KOPT-K1 (cell line): ENCODE results near the gene C6orf62.
"Not testable (repeated sequence)": the region's sequence is repeated elsewhere in the genome, so short reads cannot be mapped to it uniquely, and the experiment has no call there.

Source experiments
- H3K27ac ChIP-seq: fragments of 200-600 bp; sonication (generic); 2 replicates; pipeline ENCODE4 v1.5.1; 2016; ENCODE audit warnings: antibody characterized with exemption, mild to moderate bottlenecking, low read depth, low read length; ENCODE audit not compliant: poor library complexity, severe bottlenecking
- H3K36me3 ChIP-seq: fragments of 200-600 bp; sonication (generic); 2 replicates; pipeline ENCODE4 v1.5.1; 2017; ENCODE audit warnings: antibody characterized with exemption, mild to moderate bottlenecking, low read length, moderate library complexity; ENCODE audit not compliant: insufficient read depth
- H3K9me3 ChIP-seq: fragments of 200-600 bp; sonication (generic); 2 replicates; pipeline ENCODE4 v1.5.1; 2017; ENCODE audit warnings: antibody characterized with exemption, low read length, mild to moderate bottlenecking; ENCODE audit not compliant: insufficient read depth, poor library complexity, severe bottlenecking

C6orf62 gene

DNA sequence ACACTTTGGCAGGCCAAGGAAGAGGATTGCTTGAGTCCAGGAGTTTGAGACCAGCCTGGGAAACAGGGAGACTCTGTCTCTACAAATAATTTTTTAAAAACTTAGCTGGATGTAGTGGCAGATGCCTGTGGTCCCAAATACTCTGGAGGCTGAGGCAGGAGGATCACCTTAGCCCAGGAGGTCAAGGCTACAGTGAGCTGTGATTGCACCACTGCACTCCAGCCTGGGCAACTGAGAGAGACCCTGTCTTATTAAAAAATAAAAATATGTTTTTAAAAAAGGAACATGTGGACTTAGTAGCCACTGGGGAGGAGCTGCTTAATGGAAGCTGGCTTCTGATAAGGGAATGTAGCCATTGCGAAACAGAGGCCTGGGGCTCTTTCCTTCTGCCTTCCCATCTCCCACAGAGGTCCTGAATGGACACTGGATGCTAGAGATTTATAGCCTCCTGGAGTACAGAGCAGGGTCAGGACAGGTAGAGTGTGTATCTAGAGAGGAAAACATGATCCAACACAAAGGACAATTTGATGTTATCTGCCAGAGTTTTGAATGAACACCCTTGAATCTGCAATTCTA lies 34.1 kb upstream of the C6orf62 start:
- Histone ChIP-seq H3K36me3 (no peaks in the 10 kb centered on the region), H3K9me3 (peaks cover 7% of the 10 kb centered on the region), H3K27ac (no peak overlapping the region)

DNA sequence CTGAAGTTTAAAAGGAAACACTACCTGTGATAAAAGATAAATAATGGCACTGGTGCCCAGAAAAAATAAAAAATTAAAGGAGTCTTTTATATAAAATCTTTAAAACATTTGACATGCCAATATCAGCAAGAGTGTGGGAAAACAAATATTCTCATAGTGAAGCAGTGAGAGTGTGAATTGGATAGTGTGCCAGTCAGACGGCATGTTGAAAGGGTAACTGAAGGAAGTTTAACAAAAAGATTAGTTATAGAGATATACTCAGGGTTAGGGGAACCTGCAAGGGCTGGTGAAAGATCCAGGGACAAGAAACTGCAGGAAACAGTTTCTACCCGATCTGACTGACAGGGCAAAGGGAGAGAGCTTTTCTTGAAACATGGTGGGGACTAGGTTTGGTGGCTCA lies 33.5 kb upstream of the C6orf62 start:
- peaks cover 7% of the 10 kb centered on the region for H3K9me3 ChIP-seq

DNA sequence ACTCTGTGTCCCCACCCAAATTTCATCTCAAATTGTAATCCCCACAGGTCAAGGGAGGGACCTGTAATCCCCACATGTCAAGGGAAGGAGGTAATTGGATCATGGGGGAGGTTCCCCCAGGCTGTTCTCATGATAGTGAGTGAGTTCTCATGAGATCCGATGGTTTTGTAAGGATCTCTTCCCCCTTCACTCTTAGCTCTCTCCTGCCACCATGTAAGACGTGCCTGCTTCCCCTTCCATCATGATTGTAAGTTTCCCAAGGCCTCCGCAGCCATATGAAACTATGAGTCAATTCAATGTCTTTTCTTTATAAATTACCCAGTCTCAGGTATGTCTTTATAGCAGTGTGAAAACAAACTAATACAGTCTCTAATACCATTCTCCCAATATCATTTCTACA lies 31.9 kb upstream of the C6orf62 start:
- H3K36me3 ChIP-seq, H3K27ac ChIP-seq, H3K9me3 ChIP-seq: not testable (repeated sequence)

More for the DNA sequence above, 33.5 kb upstream of the C6orf62 start:
- no peak overlapping the region for H3K27ac ChIP-seq
- H3K36me3 ChIP-seq: no peaks in the 10 kb centered on the region

DNA sequence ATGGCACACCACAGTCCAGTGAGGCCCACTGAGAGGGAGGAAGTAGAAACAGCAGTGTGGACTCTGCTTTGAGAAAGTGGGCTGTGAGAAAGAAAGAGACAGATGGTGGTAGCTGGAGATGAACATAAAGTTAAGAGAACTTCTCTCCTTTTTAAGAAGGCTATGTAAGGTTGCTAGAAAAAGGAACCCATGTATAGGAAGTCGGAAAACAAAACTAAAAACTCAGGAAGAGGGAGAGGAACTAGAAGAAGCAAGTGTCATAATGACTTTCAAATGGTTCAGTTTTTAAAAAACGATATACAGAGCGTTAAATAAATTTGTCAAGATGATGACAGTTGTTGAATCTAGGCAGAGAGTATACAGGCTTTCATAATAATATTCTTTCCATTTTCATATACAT lies 30.3 kb upstream of the C6orf62 start:
- Histone ChIP-seq H3K9me3 (peaks cover 3% of the 10 kb centered on the region), H3K27ac (no peak overlapping the region), H3K36me3 (no peaks in the 10 kb centered on the region)

DNA sequence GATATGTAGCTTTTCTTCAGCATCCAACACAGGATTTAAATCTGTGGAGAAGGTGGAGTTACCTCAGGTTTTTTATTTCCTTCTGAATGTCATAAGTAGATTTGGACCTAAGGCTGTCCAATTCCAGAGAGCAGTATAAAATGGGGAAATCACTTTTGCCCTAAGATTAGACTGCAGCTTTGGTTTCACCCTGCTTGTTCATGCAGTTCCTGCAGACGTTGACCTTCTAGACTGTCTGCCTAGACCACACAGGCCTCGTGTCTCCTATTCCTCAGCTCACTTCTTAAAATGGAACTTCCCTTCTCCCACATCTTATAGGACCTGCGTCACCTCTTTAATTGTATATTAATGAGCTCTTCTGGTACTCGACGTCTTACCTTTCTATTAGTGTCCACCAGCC lies 26.0 kb upstream of the C6orf62 start:
- Histone ChIP-seq H3K27ac (no peak overlapping the region), H3K9me3 (no peaks in the 10 kb centered on the region)

DNA sequence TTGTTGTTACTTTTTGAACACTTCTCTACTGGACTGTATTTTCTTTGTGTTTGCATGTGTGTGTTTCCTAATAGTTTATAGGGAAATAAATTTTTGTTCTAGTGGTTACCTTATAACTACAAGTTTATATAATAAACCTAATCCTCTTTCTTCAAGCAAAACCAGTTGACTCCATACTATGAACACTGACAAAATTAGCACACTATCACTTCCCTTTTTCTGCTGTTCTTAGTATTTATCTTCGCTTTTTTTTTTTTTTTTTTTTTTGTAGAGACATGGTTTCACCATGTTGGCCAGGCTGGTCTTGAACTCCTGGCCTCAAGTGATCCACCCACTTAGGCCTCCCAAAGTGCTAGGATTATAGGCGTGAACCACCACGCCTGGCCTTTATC lies 25.0 kb upstream of the C6orf62 start:
- Histone ChIP-seq H3K27ac (no peak overlapping the region), H3K36me3 (no peaks in the 10 kb centered on the region), H3K9me3 (no peaks in the 10 kb centered on the region)

More for the DNA sequence above, 26.0 kb upstream of the C6orf62 start:
- no peaks in the 10 kb centered on the region for H3K36me3 ChIP-seq

DNA sequence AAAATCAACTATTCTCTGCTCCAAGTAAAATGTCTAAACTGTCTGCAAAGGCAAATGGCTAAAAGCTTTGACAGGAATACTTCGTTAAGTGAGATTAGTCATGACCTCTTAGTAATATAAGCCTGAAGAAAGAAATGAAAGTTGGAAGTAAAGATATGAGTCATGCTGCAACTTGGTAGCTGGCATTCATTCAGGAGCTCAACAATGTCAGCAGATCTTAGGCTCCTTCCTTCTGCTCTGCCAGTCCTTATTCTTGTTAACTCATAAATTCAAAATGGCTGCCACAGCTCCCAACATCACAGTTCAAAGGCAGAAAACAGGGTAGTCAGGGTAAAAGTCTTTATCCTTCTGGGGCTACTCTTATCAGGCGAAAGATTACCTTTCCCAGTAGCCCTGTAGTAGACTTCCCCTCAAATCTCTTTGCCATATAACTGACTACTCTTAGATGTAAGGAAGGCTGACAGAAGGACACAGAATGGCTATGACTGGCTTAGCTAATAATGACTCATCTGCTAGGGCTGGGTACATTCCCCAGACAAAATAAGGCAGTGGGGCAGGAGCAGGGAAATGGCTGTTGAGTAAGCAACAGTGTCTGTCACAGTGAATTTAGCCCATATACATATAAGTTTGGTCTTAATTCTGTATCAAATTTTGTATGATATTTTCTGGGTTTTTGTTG lies 24.4 kb upstream of the C6orf62 start:
- Histone ChIP-seq H3K9me3 (no peaks in the 10 kb centered on the region), H3K36me3 (no peaks in the 10 kb centered on the region), H3K27ac (no peak overlapping the region)

DNA sequence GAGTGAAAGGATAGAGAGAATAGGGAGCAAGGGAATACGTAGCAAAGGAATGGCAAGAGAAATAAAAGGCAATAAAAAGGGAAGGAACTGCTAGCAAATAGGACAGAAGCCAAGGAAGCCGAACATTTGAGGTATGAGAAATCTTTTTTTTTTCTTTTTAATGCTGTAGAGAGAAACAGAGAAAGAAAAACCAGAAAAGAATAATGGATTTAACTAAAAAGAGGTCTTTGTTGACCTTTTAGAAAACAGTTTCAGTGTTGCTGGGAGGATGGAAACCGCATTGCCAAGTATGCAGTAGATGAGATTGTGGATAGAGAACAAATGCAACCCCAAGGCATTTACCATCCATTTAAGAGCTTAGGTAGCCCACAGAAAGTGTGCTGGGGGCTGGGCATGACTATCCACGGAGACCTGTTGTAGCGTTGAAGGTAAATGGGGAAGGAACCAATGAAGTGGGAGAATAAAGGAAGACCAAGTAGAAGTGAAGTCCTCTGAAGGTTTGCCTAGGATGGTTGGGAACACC lies 23.3 kb upstream of the C6orf62 start:
- Histone ChIP-seq H3K36me3 (no peaks in the 10 kb centered on the region), H3K9me3 (no peaks in the 10 kb centered on the region), H3K27ac (no peak overlapping the region)

DNA sequence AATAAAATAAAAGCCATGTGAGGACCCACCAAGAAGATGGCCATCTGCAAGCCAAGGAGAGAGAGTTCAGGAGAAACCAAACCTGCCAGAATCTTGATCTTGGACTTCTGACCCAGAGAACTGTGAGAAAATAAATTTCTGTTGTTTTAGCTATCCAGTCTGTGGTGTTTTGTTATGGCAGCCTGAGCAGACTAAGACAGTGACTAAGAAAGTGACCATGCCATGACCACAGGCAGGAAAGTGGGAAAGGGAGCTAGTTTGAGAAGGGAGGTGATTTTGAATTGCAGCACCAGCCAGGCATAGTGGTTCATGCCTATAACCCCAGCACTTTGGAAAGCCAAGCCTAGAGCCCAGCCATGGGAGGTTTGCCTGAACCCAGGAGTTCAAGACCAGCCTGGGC lies 21.9 kb upstream of the C6orf62 start:
- H3K9me3 ChIP-seq: no peaks in the 10 kb centered on the region
- H3K36me3 ChIP-seq: no peaks in the 10 kb centered on the region
- no peak overlapping the region for H3K27ac ChIP-seq

DNA sequence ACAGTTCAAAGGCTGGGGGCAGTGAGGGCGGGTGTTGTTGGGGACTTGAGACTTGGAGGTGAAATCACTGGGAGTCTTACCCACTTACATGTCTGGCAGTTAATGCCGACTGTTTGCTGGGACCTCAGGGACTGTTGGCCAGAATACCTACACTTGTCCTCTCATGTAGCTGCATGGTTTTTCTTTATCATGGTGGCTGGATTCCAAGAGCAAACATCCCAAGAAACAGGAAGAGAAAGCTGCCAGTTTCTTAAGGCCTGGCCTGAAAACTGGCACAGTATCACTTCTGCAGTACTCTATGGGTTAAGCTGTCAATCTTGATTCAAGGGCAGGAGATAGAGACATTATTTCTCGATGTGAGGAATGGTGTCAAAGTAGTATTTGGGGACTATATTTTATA lies 19.8 kb upstream of the C6orf62 start:
- Histone ChIP-seq H3K36me3 (no peaks in the 10 kb centered on the region), H3K27ac (no peak overlapping the region), H3K9me3 (no peaks in the 10 kb centered on the region)

DNA sequence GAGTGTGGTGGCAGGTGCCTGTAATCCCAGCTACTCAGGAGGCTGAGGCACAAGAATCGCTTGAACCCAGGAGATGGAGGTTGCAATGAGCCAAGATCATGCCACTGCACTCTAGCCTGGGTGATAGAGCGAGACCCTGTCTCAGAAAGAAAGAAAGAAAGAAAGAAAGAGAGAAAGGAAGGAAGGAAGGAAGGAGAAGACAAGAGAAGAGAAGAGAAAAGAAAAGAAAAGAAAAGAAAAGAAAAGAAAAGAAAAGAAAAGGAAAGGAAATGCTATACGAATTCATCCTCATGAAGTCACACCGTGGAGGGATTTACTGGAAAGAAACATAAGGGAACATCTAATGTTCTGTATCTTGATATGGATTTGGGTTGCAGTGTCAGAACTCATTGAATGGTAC lies 15.8 kb upstream of the C6orf62 start:
- peaks cover 26% of the 10 kb centered on the region for H3K9me3 ChIP-seq
- H3K27ac ChIP-seq, H3K36me3 ChIP-seq: not testable (repeated sequence)

DNA sequence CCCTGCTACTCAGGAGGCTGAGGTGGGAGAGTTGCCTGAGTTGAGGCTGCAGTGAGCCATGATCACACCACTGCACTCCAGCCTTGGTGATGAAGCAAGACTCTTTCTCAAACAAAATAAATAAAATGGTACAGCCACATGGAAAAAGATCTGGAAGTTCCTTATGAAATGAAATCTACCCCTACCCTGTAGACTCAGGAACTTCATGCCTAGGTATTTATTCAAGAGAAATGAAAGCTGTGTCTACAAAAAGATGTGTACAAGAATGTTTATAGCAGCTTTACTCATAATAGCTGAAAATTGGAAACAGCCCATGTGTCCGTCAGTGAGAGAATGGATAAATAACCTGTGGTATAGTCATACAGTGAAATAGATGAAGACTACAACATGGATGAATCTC lies 15.2 kb upstream of the C6orf62 start:
- H3K36me3 ChIP-seq: no peaks in the 10 kb centered on the region
- H3K27ac ChIP-seq: no peak overlapping the region
- H3K9me3 ChIP-seq: peaks cover 30% of the 10 kb centered on the region

DNA sequence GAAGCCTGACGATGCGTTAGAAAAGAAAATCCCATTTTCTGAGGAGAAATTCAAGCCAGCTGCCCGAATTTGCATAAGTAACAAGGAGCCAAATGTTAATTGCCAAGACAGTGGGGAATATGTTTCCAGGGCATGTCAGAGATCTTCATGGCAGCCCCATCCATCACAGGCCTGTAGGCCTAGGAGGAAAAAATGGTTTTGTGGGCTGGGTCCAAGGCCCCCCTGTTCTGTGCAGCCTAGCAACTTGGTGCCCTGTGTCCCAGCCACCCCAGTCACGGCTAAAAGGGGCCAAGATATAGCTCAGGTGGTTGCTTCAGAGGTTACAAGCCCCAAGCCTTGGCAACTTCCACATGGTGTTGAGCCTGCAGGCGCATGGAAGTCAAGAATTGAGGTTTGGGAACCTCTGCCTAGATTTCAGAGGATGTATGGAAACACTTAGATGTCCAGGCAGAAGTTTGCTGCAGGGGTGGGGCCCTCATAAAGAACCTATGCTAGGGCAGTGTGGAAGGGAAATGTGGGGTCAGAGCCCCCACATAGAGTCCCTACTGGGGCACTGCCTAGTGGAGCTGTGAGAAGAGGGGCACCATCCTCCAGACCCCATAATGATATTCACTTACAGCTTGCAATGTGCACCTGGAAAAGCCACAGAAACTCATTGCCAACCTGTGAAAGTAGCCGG lies 12.6 kb upstream of the C6orf62 start:
- not testable (repeated sequence) for H3K36me3 ChIP-seq, H3K27ac ChIP-seq
- peaks cover 30% of the 10 kb centered on the region for H3K9me3 ChIP-seq

DNA sequence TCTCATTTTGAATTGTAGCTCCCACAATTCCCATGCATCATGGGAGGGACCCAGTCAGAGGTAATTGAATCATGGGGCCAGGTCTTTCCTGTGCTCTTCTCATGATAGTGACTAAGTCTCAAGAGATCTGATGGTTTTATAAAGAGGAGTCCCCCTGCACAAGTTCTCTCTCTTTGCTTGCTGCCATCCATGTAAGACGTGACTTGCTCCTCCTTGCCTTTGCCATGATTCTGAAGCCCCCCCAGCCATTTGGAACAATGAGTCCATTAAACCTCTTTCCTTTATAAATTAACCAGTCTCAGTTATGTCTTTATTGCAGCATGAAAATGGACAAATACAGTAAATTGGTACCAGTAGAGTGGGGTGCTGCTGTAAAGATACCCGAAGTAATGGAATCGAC lies 11.7 kb upstream of the C6orf62 start:
- H3K27ac ChIP-seq, H3K36me3 ChIP-seq: not testable (repeated sequence)
- H3K9me3 ChIP-seq: peaks cover 30% of the 10 kb centered on the region

DNA sequence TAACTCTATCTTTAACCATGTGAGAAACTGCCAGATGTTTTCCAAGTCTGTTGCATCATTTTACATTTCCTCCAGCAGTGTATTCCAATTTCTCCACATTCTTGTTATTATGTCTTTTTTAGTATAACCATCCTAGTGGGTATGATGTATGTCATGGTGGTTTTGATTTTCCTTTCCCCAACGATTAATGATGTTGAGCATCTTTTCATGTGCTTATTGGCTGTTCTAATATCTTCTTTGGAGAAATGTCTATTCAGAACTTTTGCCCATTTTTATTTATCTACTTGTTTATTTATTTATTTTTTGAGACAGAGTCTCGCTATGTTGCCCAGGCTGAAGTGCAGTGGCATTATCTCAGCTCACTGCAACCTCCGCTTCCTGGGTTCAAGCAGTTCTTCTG lies 4.3 kb upstream of the C6orf62 start:
- H3K36me3 ChIP-seq: peaks cover 12% of the 10 kb centered on the region
- H3K27ac ChIP-seq: no peak overlapping the region
- no peaks in the 10 kb centered on the region for H3K9me3 ChIP-seq
